ENCODE results near the gene MICAL3.

DNA sequence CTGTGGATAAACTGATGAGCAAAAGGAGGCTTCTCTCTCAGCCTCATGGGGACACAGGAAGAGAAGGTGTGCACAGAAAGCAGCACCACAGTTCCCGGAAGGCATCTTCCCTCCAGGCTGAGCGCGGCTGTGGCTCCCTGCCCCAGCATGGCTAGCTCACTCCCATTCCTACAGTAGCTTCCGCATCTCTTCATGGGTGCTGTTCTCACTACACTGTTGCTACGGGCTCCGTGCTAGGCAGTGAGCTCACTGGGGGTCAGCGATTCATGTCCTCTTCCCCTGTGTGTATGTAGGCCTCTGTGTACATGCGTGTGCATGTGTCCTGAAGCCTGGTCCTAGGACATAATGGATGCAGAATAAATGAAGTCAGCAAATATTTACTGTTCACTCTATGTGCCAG, 64.3 kb downstream of the MICAL3 start:
- TF ChIP-seq EZH2 (IDR thresholded peaks at IDR 0.05; ENCODE audit: borderline replicate concordance, low read length) = no peak
- TF ChIP-seq, protein P1, sequence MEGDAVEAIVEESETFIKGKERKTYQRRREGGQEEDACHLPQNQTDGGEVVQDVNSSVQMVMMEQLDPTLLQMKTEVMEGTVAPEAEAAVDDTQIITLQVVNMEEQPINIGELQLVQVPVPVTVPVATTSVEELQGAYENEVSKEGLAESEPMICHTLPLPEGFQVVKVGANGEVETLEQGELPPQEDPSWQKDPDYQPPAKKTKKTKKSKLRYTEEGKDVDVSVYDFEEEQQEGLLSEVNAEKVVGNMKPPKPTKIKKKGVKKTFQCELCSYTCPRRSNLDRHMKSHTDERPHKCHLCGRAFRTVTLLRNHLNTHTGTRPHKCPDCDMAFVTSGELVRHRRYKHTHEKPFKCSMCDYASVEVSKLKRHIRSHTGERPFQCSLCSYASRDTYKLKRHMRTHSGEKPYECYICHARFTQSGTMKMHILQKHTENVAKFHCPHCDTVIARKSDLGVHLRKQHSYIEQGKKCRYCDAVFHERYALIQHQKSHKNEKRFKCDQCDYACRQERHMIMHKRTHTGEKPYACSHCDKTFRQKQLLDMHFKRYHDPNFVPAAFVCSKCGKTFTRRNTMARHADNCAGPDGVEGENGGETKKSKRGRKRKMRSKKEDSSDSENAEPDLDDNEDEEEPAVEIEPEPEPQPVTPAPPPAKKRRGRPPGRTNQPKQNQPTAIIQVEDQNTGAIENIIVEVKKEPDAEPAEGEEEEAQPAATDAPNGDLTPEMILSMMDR (IDR thresholded peaks at IDR 0.05; ENCODE audit: low read length) = no peak
